Measurements from ENCODE around the gene AKAP17A.

- TF ChIP-seq YY1 (IDR thresholded peaks at IDR 0.05) (no peak), CTCF (IDR thresholded peaks at IDR 0.05; ENCODE audit: low read depth, low read length, missing input control) (no peak), ATF3 (IDR thresholded peaks at IDR 0.05) (no peak), NR2F2 (IDR thresholded peaks at IDR 0.05) (no peak), RAD21 (IDR thresholded peaks at IDR 0.05) (no peak), RXRA (IDR thresholded peaks at IDR 0.05) (no peak), ZBTB33 (IDR thresholded peaks at IDR 0.05) (no peak)
- TF ChIP-seq, protein P1, sequence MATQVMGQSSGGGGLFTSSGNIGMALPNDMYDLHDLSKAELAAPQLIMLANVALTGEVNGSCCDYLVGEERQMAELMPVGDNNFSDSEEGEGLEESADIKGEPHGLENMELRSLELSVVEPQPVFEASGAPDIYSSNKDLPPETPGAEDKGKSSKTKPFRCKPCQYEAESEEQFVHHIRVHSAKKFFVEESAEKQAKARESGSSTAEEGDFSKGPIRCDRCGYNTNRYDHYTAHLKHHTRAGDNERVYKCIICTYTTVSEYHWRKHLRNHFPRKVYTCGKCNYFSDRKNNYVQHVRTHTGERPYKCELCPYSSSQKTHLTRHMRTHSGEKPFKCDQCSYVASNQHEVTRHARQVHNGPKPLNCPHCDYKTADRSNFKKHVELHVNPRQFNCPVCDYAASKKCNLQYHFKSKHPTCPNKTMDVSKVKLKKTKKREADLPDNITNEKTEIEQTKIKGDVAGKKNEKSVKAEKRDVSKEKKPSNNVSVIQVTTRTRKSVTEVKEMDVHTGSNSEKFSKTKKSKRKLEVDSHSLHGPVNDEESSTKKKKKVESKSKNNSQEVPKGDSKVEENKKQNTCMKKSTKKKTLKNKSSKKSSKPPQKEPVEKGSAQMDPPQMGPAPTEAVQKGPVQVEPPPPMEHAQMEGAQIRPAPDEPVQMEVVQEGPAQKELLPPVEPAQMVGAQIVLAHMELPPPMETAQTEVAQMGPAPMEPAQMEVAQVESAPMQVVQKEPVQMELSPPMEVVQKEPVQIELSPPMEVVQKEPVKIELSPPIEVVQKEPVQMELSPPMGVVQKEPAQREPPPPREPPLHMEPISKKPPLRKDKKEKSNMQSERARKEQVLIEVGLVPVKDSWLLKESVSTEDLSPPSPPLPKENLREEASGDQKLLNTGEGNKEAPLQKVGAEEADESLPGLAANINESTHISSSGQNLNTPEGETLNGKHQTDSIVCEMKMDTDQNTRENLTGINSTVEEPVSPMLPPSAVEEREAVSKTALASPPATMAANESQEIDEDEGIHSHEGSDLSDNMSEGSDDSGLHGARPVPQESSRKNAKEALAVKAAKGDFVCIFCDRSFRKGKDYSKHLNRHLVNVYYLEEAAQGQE (IDR thresholded peaks at IDR 0.05), result no peak
- TF ChIP-seq, protein P2, sequence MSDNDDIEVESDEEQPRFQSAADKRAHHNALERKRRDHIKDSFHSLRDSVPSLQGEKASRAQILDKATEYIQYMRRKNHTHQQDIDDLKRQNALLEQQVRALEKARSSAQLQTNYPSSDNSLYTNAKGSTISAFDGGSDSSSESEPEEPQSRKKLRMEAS (IDR thresholded peaks at IDR 0.05), result no peak
Measured at GRCh38 chrX:1558761-1559468, 32.5 kb upstream of the AKAP17A start.
